HepG2 (cell line): ENCODE results near the gene ATP13A3. TPM values are rescaled to one million over a fixed set of nuclear protein-coding genes. Genes with fewer than 3 reads are reported as not detected.

Experiments used
- ATAC-seq: fragments of 200-7000 bp; cut with Tn5 transposase; 3 replicates; pipeline ENCODE4 v1.9.1; 2020; ENCODE audit warnings: mild to moderate bottlenecking, moderate library complexity
- Bru-seq: library from RNA; stranded (reverse); fragments of 400-500 nt; gene quantifications from one replicate; lab custom pipeline; 2021; lab: Mats Ljungman, UMichigan
- BruChase-seq, 2 experiments: library from RNA; stranded (reverse); fragments of 400-500 nt; gene quantifications; one replicate each; lab custom pipeline; 2021; lab: Mats Ljungman, UMichigan
- BruUV-seq: library from RNA; stranded (reverse); fragments of 400-500 nt; replicated peaks from 2 replicates; lab custom pipeline; 2021; lab: Mats Ljungman, UMichigan
- CTCF ChIA-PET: fragments of 300-600 bp; formaldehyde crosslinking; extraction: SDS; loops from one replicate; lab custom pipeline; 2021; ENCODE audit warnings: low total read pairs, inconsistent platforms, low intra/inter-chr PET ratio; lab: Yijun Ruan, JAX
- POLR2A ChIA-PET: fragments of 350-600 bp; sonication (Branson Sonifier 250); formaldehyde crosslinking; loops from one replicate; lab custom pipeline; 2020; ENCODE audit warnings: antibody characterized with exemption, inconsistent platforms; lab: Yijun Ruan, JAX
- DNase-seq: peaks from one replicate; pipeline ENCODE4 v3.0.0-alpha.2; 2015; ENCODE audit warnings: low spot score
- FAIRE-seq: peaks from 3 replicates; lab custom pipeline; 2011; peaks lifted over from hg19 to GRCh38; lab: Jason Lieb, UNC
- H2AFZ ChIP-seq: one replicate; pipeline ENCODE4 v1.6.1; 2011; ENCODE audit warnings: low read length, inconsistent platforms
- H3K27ac ChIP-seq: fragments of 300-600 bp; 3 replicates; pipeline ENCODE4 v1.8.0; 2011; ENCODE audit warnings: mixed run types, mild to moderate bottlenecking, mixed read lengths, low read length, inconsistent platforms; ENCODE audit not compliant: insufficient read depth; ENCODE audit errors: extremely low read length
- H3K27me3 ChIP-seq, 2 experiments: fragments of 200-600 bp in 1 of 2; 2 replicates in 1 of 2; 3 replicates in 1 of 2; pipeline versions ENCODE4 v1.6.0 to v1.8.0; 2011; ENCODE audit warnings: low read length in 2 of 2, mild to moderate bottlenecking in 2 of 2, moderate library complexity in 2 of 2, inconsistent platforms in 1 of 2; ENCODE audit not compliant: insufficient read depth in 2 of 2, control insufficient read depth in 1 of 2
- H3K36me3 ChIP-seq, 2 experiments: fragments of 200-600 bp in 1 of 2; replicated peaks in 1 of 2; 2 replicates in 1 of 2; 3 replicates in 1 of 2; pipeline versions ENCODE4 v1.5.1 to v1.8.0; 2011; ENCODE audit warnings: low read length in 2 of 2, inconsistent platforms in 1 of 2; ENCODE audit not compliant: insufficient read depth in 2 of 2, control insufficient read depth in 1 of 2
- H3K4me1 ChIP-seq: 2 replicates; pipeline ENCODE4 v1.5.1; 2012; ENCODE audit warnings: low read length, inconsistent platforms; ENCODE audit not compliant: insufficient read depth
- H3K4me2 ChIP-seq: 2 replicates; pipeline ENCODE4 v1.6.0; 2011; ENCODE audit warnings: low read depth, low read length, inconsistent platforms
- H3K4me3 ChIP-seq, 3 experiments: fragments of 200-600 bp in 1 of 3; sonication (generic), shearing (Covaris generic) in 1 of 3; replicated peaks in 1 of 3; 2 replicates each; pipeline ENCODE4 v1.5.1; 2011 to 2016; ENCODE audit warnings: low read length in 3 of 3, inconsistent platforms in 2 of 3, low read depth in 2 of 3, mild to moderate bottlenecking in 2 of 3, control low read depth in 1 of 3, mixed read lengths in 1 of 3; ENCODE audit not compliant: insufficient read depth in 1 of 3
- H3K79me2 ChIP-seq: one replicate; pipeline ENCODE4 v1.6.1; 2011; ENCODE audit warnings: low read length, inconsistent platforms; ENCODE audit not compliant: insufficient read depth
- H3K9ac ChIP-seq: 2 replicates; pipeline ENCODE4 v1.6.0; 2011; ENCODE audit warnings: mild to moderate bottlenecking, low read depth, low read length, inconsistent platforms; ENCODE audit not compliant: insufficient read depth
- H3K9me3 ChIP-seq: 2 replicates; pipeline ENCODE4 v1.5.1; 2012; ENCODE audit warnings: mild to moderate bottlenecking, low read length
- H4K20me1 ChIP-seq: 2 replicates; pipeline ENCODE4 v1.6.0; 2011; ENCODE audit warnings: inconsistent platforms, mild to moderate bottlenecking, low read length, moderate library complexity; ENCODE audit not compliant: insufficient read depth
- ASH2L ChIP-seq: fragments of 300-600, 200-600 bp; sonication (generic); IDR thresholded peaks from 2 replicates; pipeline ENCODE4 v1.7.0; 2017; ENCODE audit warnings: low read depth, mild to moderate bottlenecking, moderate library complexity, mixed read lengths, low read length; ENCODE audit not compliant: insufficient read length
- CREB1 ChIP-seq, 2 experiments: fragments of 450-650 bp in 1 of 2; IDR thresholded peaks; 2 replicates each; pipeline ENCODE4 v1.6.1; 2016 to 2017; ENCODE audit warnings: control low read depth in 1 of 2, mild to moderate bottlenecking in 1 of 2, missing compliant biosample characterization in 1 of 2, missing genetic modification characterization in 1 of 2
- EP300 ChIP-seq, 3 experiments: sonication (generic) in 1 of 3; formaldehyde crosslinking in 1 of 3; IDR thresholded peaks; 2 replicates each; pipeline versions ENCODE4 v1.5.1 to v1.6.1; 2011 to 2020; ENCODE audit warnings: low read depth in 2 of 3, low read length in 2 of 3, borderline replicate concordance in 1 of 3, improper control_type of control experiment in 1 of 3, mild to moderate bottlenecking in 1 of 3, missing genetic modification reagents in 1 of 3, moderate library complexity in 1 of 3
- GZF1 ChIP-seq: sonication (generic); formaldehyde crosslinking; IDR thresholded peaks from 2 replicates; pipeline ENCODE4 v1.5.1; 2020; ENCODE audit warnings: mild to moderate bottlenecking, missing genetic modification reagents
- KMT2B ChIP-seq: IDR thresholded peaks from 2 replicates; pipeline ENCODE4 v1.6.1; 2016; ENCODE audit warnings: missing genetic modification reagents, missing compliant biosample characterization
- MED1 ChIP-seq: sonication (generic); formaldehyde crosslinking; IDR thresholded peaks from 2 replicates; pipeline ENCODE4 v1.4.0; 2020; ENCODE audit warnings: missing genetic modification reagents
- PHB2 ChIP-seq: fragments of 450-650 bp; IDR thresholded peaks from 2 replicates; pipeline ENCODE4 v1.6.1; 2018; ENCODE audit not compliant: partially characterized antibody
- RBFOX2 ChIP-seq: fragments of 200-400 bp; formaldehyde crosslinking; IDR thresholded peaks from 2 replicates; pipeline ENCODE4 v1.6.1; 2017; ENCODE audit warnings: low read depth, mild to moderate bottlenecking, low read length
- SALL1 ChIP-seq: sonication (generic); formaldehyde crosslinking; IDR thresholded peaks from 2 replicates; pipeline ENCODE4 v1.8.0; 2022; ENCODE audit warnings: mild to moderate bottlenecking, missing genetic modification reagents
- TEAD3 ChIP-seq: optimal IDR thresholded peaks from 2 replicates; pipeline ENCODE3; 2016; ENCODE audit warnings: borderline replicate concordance
- ZBTB21 ChIP-seq: sonication (generic); formaldehyde crosslinking; IDR thresholded peaks from 2 replicates; pipeline ENCODE4 v1.4.0; 2020; ENCODE audit warnings: missing genetic modification reagents
- ZKSCAN1 ChIP-seq: fragments of 150-350 bp; IDR thresholded peaks from 2 replicates; pipeline ENCODE4 v1.6.1; 2014; ENCODE audit warnings: low read length
- ZNF251 ChIP-seq: sonication (generic); formaldehyde crosslinking; IDR thresholded peaks from 2 replicates; pipeline ENCODE4 v1.9.0; 2021; ENCODE audit warnings: mild to moderate bottlenecking, missing genetic modification reagents
- ZNF558 ChIP-seq: sonication (generic); formaldehyde crosslinking; IDR thresholded peaks from 2 replicates; pipeline ENCODE4 v1.9.0; 2022; ENCODE audit warnings: mild to moderate bottlenecking, missing genetic modification reagents, borderline replicate concordance
- ZNF569 ChIP-seq: sonication (generic); formaldehyde crosslinking; IDR thresholded peaks from 2 replicates; pipeline ENCODE4 v1.5.0; 2020; ENCODE audit warnings: mild to moderate bottlenecking, missing genetic modification reagents, moderate library complexity, borderline replicate concordance
- ZNF746 ChIP-seq: sonication (generic); formaldehyde crosslinking; IDR thresholded peaks from 2 replicates; pipeline ENCODE4 v1.8.0; 2022; ENCODE audit warnings: mild to moderate bottlenecking, missing genetic modification reagents
- ZNF768 ChIP-seq: sonication (generic); formaldehyde crosslinking; IDR thresholded peaks from 2 replicates; pipeline ENCODE4 v1.4.0; 2020; ENCODE audit warnings: missing genetic modification reagents
- WGBS: methylation state at CpG from one replicate; pipeline ENCODE4 v1.1.6; 2017; ENCODE audit warnings: low lambda C conversion rate; 5-methylcytosine and 5-hydroxymethylcytosine counted together
- in situ Hi-C: cut with HindIII; loops from 2 replicates; pipeline ENCODE4 v1.10.0; 2017; ENCODE audit warnings: low pct_unique_long_range_greater_than_20kb; ENCODE audit not compliant: extremely low pct_ligation_motif_present
- intact Hi-C: fragments of 100-400 bp; cut with micrococcal nuclease; formaldehyde crosslinking; loops from one replicate; pipeline ENCODE4 v1.10.0; 2022; ENCODE audit not compliant: unreplicated experiment
- long read RNA-seq, 2 experiments: library from RNA in 1 of 2; library from polyadenylated mRNA in 1 of 2; stranded (forward) in 1 of 2; unstranded in 1 of 2; transcript quantifications; one replicate each; pipeline ENCODE4 v2.0.0, GENCODE V29; 2019 to 2022
- polyA minus RNA-seq, 3 experiments: library from RNA; depleted of rRNA, polyadenylated mRNA; stranded (reverse); fragments of >200 nt; gene quantifications; 2 replicates each; pipeline ENCODE4 v1.2.3, GENCODE V29; 2011; ENCODE audit warnings: low replicate concordance in 1 of 3
- polyA plus RNA-seq, 8 experiments: library from polyadenylated mRNA; depleted of rRNA in 3 of 8; stranded (reverse) in 7 of 8; unstranded in 1 of 8; fragments of >200 nt; fragmentation: Illumina TruSeq in 4 of 8; extraction: Trizol in 4 of 8; gene quantifications; 2 replicates each; pipeline versions ENCODE4 v1.2.1 to v1.2.3, GENCODE V29; 2011 to 2016; ENCODE audit warnings: low read depth in 4 of 8, missing spikeins in 1 of 8, mixed read lengths in 1 of 8; ENCODE audit not compliant: insufficient read depth in 1 of 8
- total RNA-seq, 5 experiments: library from RNA; depleted of rRNA; stranded (reverse); fragments of >200 nt; fragmentation: Illumina TruSeq; extraction: Trizol; gene quantifications; 2 replicates each; pipeline ENCODE4 v1.2.3, GENCODE V29; 2016; ENCODE audit warnings: low read depth in 1 of 5
- TF ChIP-seq, protein P1 (sequence below): sonication (generic); formaldehyde crosslinking; IDR thresholded peaks from 2 replicates; pipeline ENCODE4 v1.8.1; 2023; ENCODE audit warnings: missing genetic modification reagents, mild to moderate bottlenecking, borderline replicate concordance

ATP13A3 gene
- total RNA-seq (2016; rRNA removed; fragmentation: Illumina TruSeq; extraction: Trizol) (80.8 and 82.6 TPM in 2 replicates), polyA plus RNA-seq (2011; rRNA removed) (34.8 and 44.9 TPM in 2 replicates), polyA minus RNA-seq (2011; rRNA and poly(A)+ RNA removed; ENCODE audit: low replicate concordance) (73.3 and 126 TPM in 2 replicates), Bru-seq, nascent RNA (percentile 90 among the genes with signal in this experiment), BruChase-seq, experiment 1, labeled RNA remaining after a 6-hour chase (percentile 94 among the genes with signal in this experiment), BruChase-seq, experiment 2, labeled RNA remaining after a 2-hour chase (percentile 93 among the genes with signal in this experiment)
- 24.1 and 34.0 TPM in 2 replicates for total RNA-seq (2016; cell fraction: cytosol; rRNA removed; fragmentation: Illumina TruSeq; extraction: Trizol; ENCODE audit: low read depth)
- 77.1 and 79.8 TPM in 2 replicates for total RNA-seq (2016; cell fraction: insoluble cytoplasmic fraction; rRNA removed; fragmentation: Illumina TruSeq; extraction: Trizol)
- 63.8 and 77.4 TPM in 2 replicates for total RNA-seq (2016; cell fraction: membrane; rRNA removed; fragmentation: Illumina TruSeq; extraction: Trizol)
- total RNA-seq (2016; cell fraction: nucleus; rRNA removed; fragmentation: Illumina TruSeq; extraction: Trizol) = 96.6 and 107 TPM in 2 replicates
- polyA plus RNA-seq (2011; cell fraction: cytosol; rRNA removed) = 14.3 and 23.1 TPM in 2 replicates
- polyA plus RNA-seq (2011; cell fraction: nucleus; rRNA removed) = 23.0 and 36.3 TPM in 2 replicates
- 42.7 and 47.6 TPM in 2 replicates for polyA plus RNA-seq (2012)
- polyA plus RNA-seq (2016; cell fraction: cytosol; fragmentation: Illumina TruSeq; extraction: Trizol; ENCODE audit: low read depth) = 1.1 and 1.3 TPM in 2 replicates
- 25.7 and 29.2 TPM in 2 replicates for polyA plus RNA-seq (2016; cell fraction: insoluble cytoplasmic fraction; fragmentation: Illumina TruSeq; extraction: Trizol; ENCODE audit: low read depth)
- polyA plus RNA-seq (2016; cell fraction: membrane; fragmentation: Illumina TruSeq; extraction: Trizol; ENCODE audit: low read depth) = 7.0 and 8.6 TPM in 2 replicates
- 50.7 and 55.8 TPM in 2 replicates for polyA plus RNA-seq (2016; cell fraction: nucleus; fragmentation: Illumina TruSeq; extraction: Trizol; ENCODE audit: insufficient read depth, low read depth)
- polyA minus RNA-seq (2011; cell fraction: cytosol; rRNA and poly(A)+ RNA removed) = 74.1 and 95.7 TPM in 2 replicates
- 164 and 199 TPM in 2 replicates for polyA minus RNA-seq (2011; cell fraction: nucleus; rRNA and poly(A)+ RNA removed)
- long read RNA-seq, experiment 1, partial matches to known transcripts = 1 of 5 reads
- long read RNA-seq, experiment 1, other reads (novel, unspliced or antisense) = 4 of 5 reads
- long read RNA-seq, experiment 2, partial matches to known transcripts = 0 of 34 reads
- long read RNA-seq, experiment 2, other reads (novel, unspliced or antisense) = 34 of 34 reads

DNA sequence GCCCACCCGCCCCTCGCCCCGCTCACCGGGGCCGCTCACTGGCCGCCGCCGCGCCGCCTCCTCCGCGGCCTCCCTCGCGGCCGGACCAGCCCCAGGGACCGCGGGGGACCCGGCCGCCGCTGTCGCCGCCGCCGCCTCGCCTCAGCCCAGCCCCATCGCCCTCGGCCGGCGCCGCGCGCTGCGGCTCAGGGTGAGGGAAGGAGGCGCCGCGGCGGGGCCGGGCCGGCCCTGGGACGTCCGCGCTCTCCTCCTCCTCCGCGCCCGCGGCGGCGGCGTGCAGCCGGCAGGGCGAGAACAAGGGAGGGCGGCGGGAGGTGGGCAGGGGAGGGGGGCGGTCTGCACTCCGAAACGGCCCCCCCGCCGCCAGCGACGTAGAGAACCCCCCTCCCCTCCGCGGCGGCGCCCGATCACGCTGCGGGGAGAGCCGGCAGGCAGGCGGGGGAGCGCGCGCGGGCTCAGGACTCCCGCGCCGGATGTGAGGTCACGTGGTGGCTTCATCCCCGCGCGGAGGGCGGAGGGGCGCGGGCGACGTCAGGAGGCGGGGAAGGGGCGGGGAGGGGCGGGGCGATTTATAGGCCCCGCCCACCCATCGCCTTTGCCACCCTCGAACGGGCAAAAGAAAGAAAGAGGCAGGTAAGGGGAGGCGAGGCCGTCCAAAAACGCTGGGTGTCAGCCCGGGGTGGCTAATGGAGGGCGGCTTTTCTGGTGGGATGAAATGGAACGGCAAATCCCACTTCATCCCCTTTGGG lies at the start of gene ATP13A3:
Gene ATP13A3 (minus strand): TSS at position 463 of the 749 bp plus-strand sequence. CDS start 24,812 bp downstream, outside the sequence.
- intact Hi-C loops = loop anchor here (5.0 kb wide), 2 partner anchors 36 to 86 kb away; no protein-coding TSS in a partner anchor
- peaks cover 73% of the 10 kb centered on the region for H3K4me1 ChIP-seq
- FAIRE-seq (no peak), ATAC-seq (peak; percentile 85), DNase-seq (peak; percentile 65)
- peak within 1 kb of the TSS; percentile 77 for H3K4me2 ChIP-seq
- in situ Hi-C loops = no loop called here
- CTCF ChIA-PET = interaction anchor here (0.6 kb wide), 1 partner anchor 108 kb away, joined by 3 read pairs; no protein-coding TSS in a partner anchor
- POLR2A ChIA-PET = interaction anchor here (0.9 to 1.4 kb wide), 4 partner anchors 10 to 97 kb away, joined by 4 read pairs; no protein-coding TSS in a partner anchor
- 25% methylated on average over 11 of the region's 99 CpGs for WGBS
- H3K9me3 ChIP-seq = no peaks in the 10 kb centered on the region
- H3K9ac ChIP-seq = peak within 1 kb of the TSS; percentile 95
- peak within 1 kb of the TSS; percentile 73 for H3K27ac ChIP-seq
- peak within 1 kb of the TSS; percentile 72 to 95 (median 78) for H3K4me3 ChIP-seq
- peaks cover 10% of the 10 kb centered on the region for H4K20me1 ChIP-seq
- BruUV-seq = no TSS peak
- H3K27me3 ChIP-seq = peaks cover 0 to 1% of the 10 kb centered on the region in 2 experiments; a peak in 3 of 5 replicates
- no peak within 1 kb of the TSS for H2AFZ ChIP-seq
- H3K79me2 ChIP-seq = peaks cover 45% of the 10 kb centered on the region
- no peaks in the 10 kb centered on the region; a peak in 2 of 5 replicates for H3K36me3 ChIP-seq
- TF ChIP-seq SALL1 (CRISPR knock-in tag) = 0 out of 2 replicates have a peak, but pooled peaks have one; percentile 48
- TF ChIP-seq CREB1 (IDR thresholded peaks at IDR 0.05) = peak; percentile 67
- TF ChIP-seq CREB1 (CRISPR knock-in tag; IDR thresholded peaks at IDR 0.05) = peak; percentile 68
- TF ChIP-seq ZBTB21 = peak; percentile 63; the same call in 1 of the 2 replicates
- TF ChIP-seq GZF1 = no peak
- no peak for TF ChIP-seq ZNF569 (CRISPR knock-in tag)
- TF ChIP-seq ASH2L = peak; percentile 63
- TF ChIP-seq ZNF558 (CRISPR knock-in tag) = 0 out of 2 replicates have a peak, but pooled peaks have one; percentile 49
- TF ChIP-seq ZKSCAN1 = no peak
- TF ChIP-seq, protein P1, sequence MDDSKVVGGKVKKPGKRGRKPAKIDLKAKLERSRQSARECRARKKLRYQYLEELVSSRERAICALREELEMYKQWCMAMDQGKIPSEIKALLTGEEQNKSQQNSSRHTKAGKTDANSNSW (CRISPR knock-in tag) = no peak
- peak; percentile 56 for TF ChIP-seq TEAD3 (CRISPR knock-in tag)
- TF ChIP-seq PHB2 = no peak
- peak; percentile 31; the same call in 1 of the 2 replicates for TF ChIP-seq MED1
- no peak for TF ChIP-seq ZNF251 (CRISPR knock-in tag)
- TF ChIP-seq RBFOX2 = peak; percentile 69
- TF ChIP-seq ZNF746 (CRISPR knock-in tag) = peak; percentile 29; the same call in 1 of the 2 replicates
- TF ChIP-seq EP300 (IDR thresholded peaks at IDR 0.05; ENCODE audit: low read depth in 2 of 2, low read length in 2 of 2) = 0 out of 4 replicates have a peak, but pooled peaks of 1 of the 2 experiments have one; percentile 17
- TF ChIP-seq EP300 (CRISPR knock-in tag; IDR thresholded peaks at IDR 0.05; ENCODE audit: borderline replicate concordance) = no peak
- no peak for TF ChIP-seq ZNF768 (CRISPR knock-in tag)
- TF ChIP-seq KMT2B (CRISPR knock-in tag) = peak; percentile 65; the same call in 1 of the 2 replicates
